Activated CD4-positive, alpha-beta T cell treated with anti-CD3 and anti-CD28 coated beads for 36 hours (primary cell): ENCODE results near the gene OPA3. TPM values are rescaled to one million over a fixed set of nuclear protein-coding genes. Genes with fewer than 3 reads are reported as not detected.
A peak's percentile ranks its signal among the peaks of the same experiment; 100 is the strongest.
"Not testable (repeated sequence)": the region's sequence is repeated elsewhere in the genome, so short reads cannot be mapped to it uniquely, and the experiment has no call there.

Source experiments
- ATAC-seq: fragments of 200-7000 bp; cut with Tn5 transposase; one replicate; pipeline ENCODE4 v1.10.0; 2021; ENCODE audit warnings: mild to moderate bottlenecking, moderate library complexity
- CTCF ChIA-PET: fragments of 350-600 bp; sonication (Branson Sonifier 250); formaldehyde crosslinking; loops from one replicate; lab custom pipeline; 2021; ENCODE audit warnings: antibody characterized with exemption; lab: Charles Lee
- POLR2A ChIA-PET: fragments of 350-600 bp; sonication (Branson Sonifier 250); formaldehyde crosslinking; loops from one replicate; lab custom pipeline; 2021; ENCODE audit warnings: antibody characterized with exemption, inconsistent platforms; lab: Charles Lee
- DNase-seq: peaks from one replicate; pipeline ENCODE4 v3.0.0-alpha.2; 2020
- H3K27ac Mint-ChIP-seq: one replicate; pipeline ENCODE4 v1.8.0; 2021; ENCODE audit warnings: mixed read lengths
- H3K27me3 Mint-ChIP-seq: one replicate; pipeline ENCODE4 v1.8.0; 2021; ENCODE audit warnings: mixed read lengths
- H3K36me3 Mint-ChIP-seq: one replicate; pipeline ENCODE4 v1.8.0; 2021; ENCODE audit warnings: low read depth, mixed read lengths
- H3K4me1 Mint-ChIP-seq: one replicate; pipeline ENCODE4 v1.8.0; 2021; ENCODE audit warnings: mixed read lengths
- H3K4me3 Mint-ChIP-seq: one replicate; pipeline ENCODE4 v1.8.0; 2021; ENCODE audit warnings: mild to moderate bottlenecking, moderate library complexity, mixed read lengths
- H3K9me3 Mint-ChIP-seq: one replicate; pipeline ENCODE4 v1.8.0; 2021; ENCODE audit warnings: low read depth, mixed read lengths
- intact Hi-C, 2 experiments: fragments of 100-400 bp; cut with DNase I in 1 of 2; cut with micrococcal nuclease in 1 of 2; formaldehyde crosslinking; loops; one replicate each; pipeline versions ENCODE4 v1.14.2 to v1.15.1; 2022 to 2024; cut with DNase I, micrococcal nuclease
- total RNA-seq, 2 experiments: library from RNA; stranded (reverse); gene quantifications; one replicate each; pipeline ENCODE4 v1.2.3, GENCODE V29; 2021

Gene OPA3
- total RNA-seq, 2 experiments from 2014 or later, result 13.8 to 14.4 TPM

DNA sequence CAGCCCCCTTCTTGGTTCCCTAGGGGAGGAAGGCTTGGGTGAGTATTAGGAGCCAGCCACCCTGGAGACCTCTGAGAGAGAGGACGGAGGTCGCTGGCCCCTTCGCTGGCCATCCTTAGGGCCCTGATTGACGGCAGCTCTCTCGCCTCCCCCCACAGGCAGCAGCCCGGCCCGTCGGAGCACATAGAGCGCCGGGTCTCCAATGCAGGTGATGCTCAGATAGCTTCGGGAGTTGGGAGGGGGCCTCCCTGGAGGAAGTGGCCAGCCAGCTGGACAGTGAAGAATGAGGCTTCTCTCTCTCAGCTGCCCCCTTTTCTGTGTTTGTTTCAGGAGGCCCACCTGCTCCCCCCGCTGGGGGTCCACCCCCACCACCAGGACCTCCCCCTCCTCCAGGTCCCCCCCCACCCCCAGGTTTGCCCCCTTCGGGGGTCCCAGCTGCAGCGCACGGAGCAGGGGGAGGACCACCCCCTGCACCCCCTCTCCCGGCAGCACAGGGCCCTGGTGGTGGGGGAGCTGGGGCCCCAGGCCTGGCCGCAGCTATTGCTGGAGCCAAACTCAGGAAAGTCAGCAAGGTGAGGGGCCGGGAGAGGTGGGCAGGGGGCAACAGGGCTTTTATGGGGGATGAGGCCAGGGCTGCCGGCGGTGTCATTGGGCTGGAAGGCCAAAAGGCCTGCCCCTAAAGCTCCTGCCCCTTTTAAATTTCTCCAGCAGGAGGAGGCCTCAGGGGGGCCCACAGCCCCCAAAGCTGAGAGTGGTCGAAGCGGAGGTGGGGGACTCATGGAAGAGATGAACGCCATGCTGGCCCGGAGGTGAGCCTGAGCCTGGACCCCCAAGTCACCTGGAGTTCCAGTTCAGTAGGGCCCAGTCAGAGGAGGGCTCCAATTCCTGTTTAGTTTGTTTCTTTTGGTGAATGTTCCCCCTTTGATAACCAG, 62.3 kb downstream of the OPA3 start:
- no peak overlapping the region for H3K4me3 Mint-ChIP-seq
- ATAC-seq (no peak), DNase-seq (no peak)
- H3K27ac Mint-ChIP-seq, result no peak overlapping the region
- peaks cover 9% of the 10 kb centered on the region for H3K4me1 Mint-ChIP-seq
- ChIA-PET CTCF (interaction anchor here (0.6 to 1.1 kb wide), 2 partner anchors 36 to 144 kb away, joined by 3 to 4 read pairs; no protein-coding TSS in a partner anchor), POLR2A (no interaction called here)
- intact Hi-C loops, result loop anchor here in 1 of 2 experiments (2.0 kb wide), 1 partner anchor 121 kb away; no protein-coding TSS in a partner anchor
- no peaks in the 10 kb centered on the region for H3K27me3 Mint-ChIP-seq
- H3K36me3 Mint-ChIP-seq, result peaks cover 49% of the 10 kb centered on the region
- H3K9me3 Mint-ChIP-seq, result no peaks in the 10 kb centered on the region

DNA sequence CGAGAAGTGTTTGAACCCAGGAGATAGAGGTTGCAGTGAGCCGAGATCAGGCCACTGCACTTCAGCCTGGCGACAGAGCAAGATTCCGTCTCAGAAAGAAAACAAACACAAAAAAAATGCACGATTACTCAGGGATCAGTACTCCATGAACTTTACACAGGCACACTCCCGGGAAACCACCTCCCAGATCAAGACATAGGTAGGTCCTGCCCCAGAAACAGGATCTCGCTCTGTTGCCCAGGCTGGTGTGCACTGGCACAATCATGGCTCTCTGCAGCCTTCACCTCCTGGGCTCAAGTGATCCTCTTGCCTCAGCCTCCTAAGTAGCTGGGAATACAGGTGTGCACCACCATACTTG, 66.2 kb downstream of the OPA3 start:
- H3K4me3 Mint-ChIP-seq, result no peak overlapping the region
- intact Hi-C loops, result no loop called here
- CTCF ChIA-PET, result interaction anchor here (0.8 kb wide), 1 partner anchor 40 kb away, joined by 3 read pairs; no protein-coding TSS in a partner anchor
- H3K27me3 Mint-ChIP-seq, result no peaks in the 10 kb centered on the region
- H3K27ac Mint-ChIP-seq, result no peak overlapping the region
- peaks cover 27% of the 10 kb centered on the region for H3K36me3 Mint-ChIP-seq
- no peak for DNase-seq
- peaks cover 32% of the 10 kb centered on the region for H3K4me1 Mint-ChIP-seq
- POLR2A ChIA-PET, result no interaction called here
- H3K9me3 Mint-ChIP-seq, result no peaks in the 10 kb centered on the region
- ATAC-seq, result no peak

DNA sequence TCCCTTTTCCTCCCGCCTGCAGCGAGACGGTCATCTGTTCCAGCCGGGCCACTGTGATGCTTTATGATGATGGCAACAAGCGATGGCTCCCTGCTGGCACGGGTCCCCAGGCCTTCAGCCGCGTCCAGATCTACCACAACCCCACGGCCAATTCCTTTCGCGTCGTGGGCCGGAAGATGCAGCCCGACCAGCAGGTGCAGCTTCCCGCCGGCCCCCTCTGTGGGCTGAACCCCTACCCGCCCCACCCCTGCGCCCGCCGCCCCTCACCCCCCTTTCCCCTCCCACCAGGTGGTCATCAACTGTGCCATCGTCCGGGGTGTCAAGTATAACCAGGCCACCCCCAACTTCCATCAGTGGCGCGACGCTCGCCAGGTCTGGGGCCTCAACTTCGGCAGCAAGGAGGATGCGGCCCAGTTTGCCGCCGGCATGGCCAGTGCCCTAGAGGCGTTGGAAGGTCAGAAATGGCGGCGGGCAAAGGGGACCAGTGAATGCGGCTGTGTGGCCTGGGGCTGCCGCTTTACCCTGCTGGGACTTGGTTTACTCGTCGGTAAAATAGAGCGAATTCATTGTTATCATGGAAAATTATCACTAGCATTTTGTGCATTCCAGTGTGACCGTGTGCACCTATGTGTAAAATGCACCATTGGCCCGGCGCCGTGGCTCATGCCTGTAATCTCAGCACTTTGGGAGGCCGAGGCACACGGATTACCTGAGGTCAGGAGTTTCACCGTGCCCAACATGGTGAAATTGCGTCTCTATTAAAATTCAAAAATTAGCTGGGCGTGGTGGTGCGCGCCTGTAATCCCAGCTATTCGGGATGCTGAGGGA, 66.7 kb downstream of the OPA3 start:
- peaks cover 35% of the 10 kb centered on the region for H3K4me1 Mint-ChIP-seq
- ChIA-PET CTCF (interaction anchor here (0.8 kb wide), 1 partner anchor 41 kb away, joined by 3 read pairs; no protein-coding TSS in a partner anchor), POLR2A (no interaction called here)
- no peaks in the 10 kb centered on the region for H3K9me3 Mint-ChIP-seq
- peaks cover 29% of the 10 kb centered on the region for H3K36me3 Mint-ChIP-seq
- no peaks in the 10 kb centered on the region for H3K27me3 Mint-ChIP-seq
- no peak for DNase-seq
- no peak for ATAC-seq
- no peak overlapping the region for H3K4me3 Mint-ChIP-seq
- peak overlapping the region; percentile 37 for H3K27ac Mint-ChIP-seq
- intact Hi-C loops, result no loop called here

DNA sequence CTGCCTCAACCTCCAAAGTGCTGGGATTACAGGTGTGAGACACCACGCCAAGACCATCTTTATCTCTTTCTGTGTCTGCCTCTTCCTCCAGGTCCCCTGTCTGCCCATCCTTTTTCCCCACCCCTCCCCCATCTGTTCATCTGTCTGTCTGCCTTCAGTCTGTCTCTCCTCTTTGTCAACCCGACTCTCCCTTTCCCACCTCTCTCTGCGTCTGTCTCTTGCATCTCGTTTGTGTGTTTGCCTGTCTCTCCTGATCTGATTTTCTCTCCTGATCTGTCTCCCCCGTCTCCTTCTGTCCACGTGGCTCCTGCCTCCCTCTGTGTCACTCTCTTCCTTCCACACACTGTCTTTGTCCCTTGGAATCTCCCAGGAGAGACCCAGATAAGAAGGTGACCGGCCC, 67.4 kb downstream of the OPA3 start:
- ATAC-seq (no peak), DNase-seq (no peak)
- CTCF ChIA-PET, result no interaction called here
- H3K9me3 Mint-ChIP-seq, result no peaks in the 10 kb centered on the region
- no peak overlapping the region for H3K4me3 Mint-ChIP-seq
- peak overlapping the region; percentile 9 for H3K27ac Mint-ChIP-seq
- intact Hi-C loops, result no loop called here
- H3K27me3 Mint-ChIP-seq, result no peaks in the 10 kb centered on the region
- POLR2A ChIA-PET, result no interaction called here
- H3K4me1 Mint-ChIP-seq, result peaks cover 37% of the 10 kb centered on the region
- peaks cover 31% of the 10 kb centered on the region for H3K36me3 Mint-ChIP-seq

DNA sequence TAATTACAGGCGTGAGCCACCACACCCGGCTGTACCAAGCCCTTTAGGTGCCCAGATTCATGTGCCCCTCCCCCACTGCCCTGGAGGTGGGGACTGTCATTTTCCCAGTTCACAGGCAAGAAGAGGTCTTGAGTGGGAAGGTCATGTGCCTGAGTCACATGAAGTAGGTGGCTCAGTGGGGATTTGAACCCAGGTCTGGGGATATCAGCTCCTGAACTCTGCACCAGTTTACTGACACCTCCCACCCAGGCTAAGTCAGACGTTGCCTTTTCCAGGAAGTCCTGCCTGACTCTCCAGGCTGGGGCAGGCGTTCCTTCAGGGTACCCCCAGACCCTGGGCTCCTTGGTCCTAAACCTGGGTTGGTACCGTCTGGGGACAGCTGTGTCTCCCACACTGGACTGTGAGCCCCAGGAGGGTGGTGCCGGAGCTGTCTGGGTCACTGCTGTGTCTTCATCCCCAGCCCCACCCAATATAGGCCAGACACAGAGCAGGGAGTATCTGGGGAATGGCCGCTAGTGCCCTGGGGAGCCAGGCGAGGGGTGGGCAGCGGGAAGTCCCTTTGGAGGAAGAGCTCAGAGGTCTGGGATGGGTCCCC, 68.7 kb downstream of the OPA3 start:
- Mint-ChIP-seq H3K27me3 (no peaks in the 10 kb centered on the region), H3K36me3 (peaks cover 30% of the 10 kb centered on the region), H3K9me3 (no peaks in the 10 kb centered on the region), H3K4me1 (peaks cover 48% of the 10 kb centered on the region), H3K27ac (peak overlapping the region; percentile 92), H3K4me3 (no peak overlapping the region)
- POLR2A ChIA-PET, result interaction anchor here (0.8 kb wide), 1 partner anchor 177 kb away, joined by 3 read pairs; the partner anchor contains the start of gene QPCTL
- CTCF ChIA-PET, result interaction anchor here (0.5 to 1.9 kb wide), 11 partner anchors 10 to 201 kb away, joined by 3 to 6 read pairs (median 4); no protein-coding TSS in a partner anchor
- no peak for ATAC-seq
- DNase-seq, result peak; percentile 39
- intact Hi-C loops, result no loop called here

DNA sequence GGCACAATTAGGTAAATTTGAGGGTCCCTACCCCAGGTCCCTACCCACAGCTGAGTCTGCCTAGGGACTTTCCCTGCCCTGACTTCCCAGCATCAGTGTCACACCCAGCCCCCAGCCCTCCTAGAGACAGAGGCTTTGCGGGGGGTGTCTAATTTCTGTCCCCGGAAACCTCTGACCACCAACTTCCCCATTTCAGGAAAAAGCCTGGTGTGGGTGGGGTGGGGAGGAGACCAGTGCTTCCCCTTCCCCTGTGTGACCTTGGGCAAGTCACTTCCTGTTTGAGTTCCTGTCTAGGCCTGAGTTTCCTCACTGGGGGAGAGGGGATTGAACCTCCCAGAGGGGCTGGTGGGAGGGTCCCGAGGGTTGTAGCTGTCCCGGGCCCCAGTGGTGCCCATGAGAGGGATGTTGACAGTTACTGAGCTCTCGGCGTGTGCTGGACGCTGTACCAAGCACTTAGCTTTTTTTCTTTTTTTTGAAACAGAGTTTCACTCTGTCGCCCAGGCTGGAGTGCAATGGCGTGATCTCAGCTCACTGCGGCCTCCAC, 69.4 kb downstream of the OPA3 start:
- Mint-ChIP-seq H3K27ac (peak overlapping the region; percentile 92), H3K27me3 (no peaks in the 10 kb centered on the region), H3K36me3 (peaks cover 29% of the 10 kb centered on the region), H3K4me3 (no peak overlapping the region), H3K4me1 (peaks cover 55% of the 10 kb centered on the region), H3K9me3 (no peaks in the 10 kb centered on the region)
- intact Hi-C loops, result no loop called here
- ATAC-seq (peak; percentile 60), DNase-seq (peak; percentile 43)
- ChIA-PET POLR2A (interaction anchor here (0.8 kb wide), 1 partner anchor 178 kb away, joined by 3 read pairs; the partner anchor contains the start of gene QPCTL), CTCF (interaction anchor here (0.6 to 1.9 kb wide), 11 partner anchors 10 to 171 kb away, joined by 3 to 6 read pairs (median 4); no protein-coding TSS in a partner anchor)

DNA sequence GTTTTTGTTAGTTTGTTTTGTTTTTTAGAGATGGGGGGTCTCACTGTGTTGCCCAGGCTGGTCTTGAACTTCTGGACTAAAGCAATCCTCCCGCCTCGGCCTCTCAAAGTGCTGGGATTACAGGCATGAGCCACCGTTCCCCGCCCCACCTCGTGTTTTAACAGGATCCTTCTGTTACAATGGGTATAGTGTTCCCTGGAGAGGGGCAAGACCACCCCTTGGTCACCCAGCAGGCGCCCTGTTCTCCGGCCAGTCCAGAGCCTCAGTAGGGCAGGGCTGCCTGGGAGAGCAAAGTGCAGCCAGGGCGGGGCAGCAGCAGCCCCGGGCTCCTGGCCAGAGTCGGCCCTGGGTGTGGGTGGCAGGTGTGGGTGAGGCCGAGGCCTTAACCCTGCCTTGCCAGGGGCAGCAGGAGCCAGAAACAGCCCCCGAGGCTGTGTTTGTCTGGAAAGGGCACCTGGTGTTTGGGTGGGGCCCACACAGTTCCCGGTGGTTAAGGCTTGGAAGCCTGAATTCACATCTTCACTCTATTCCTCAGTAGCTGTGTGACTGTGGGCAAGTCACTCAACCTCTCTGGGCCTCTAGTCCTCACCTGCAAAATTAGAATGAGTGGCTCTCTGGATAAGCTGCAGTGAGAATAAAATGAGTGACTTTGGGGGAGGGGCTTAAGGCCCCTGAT, 70.1 kb downstream of the OPA3 start:
- Mint-ChIP-seq H3K4me1 (peaks cover 62% of the 10 kb centered on the region), H3K27ac (peak overlapping the region; percentile 92), H3K36me3 (peaks cover 34% of the 10 kb centered on the region), H3K4me3 (peak overlapping the region; percentile 41), H3K27me3 (no peaks in the 10 kb centered on the region), H3K9me3 (no peaks in the 10 kb centered on the region)
- ChIA-PET POLR2A (no interaction called here), CTCF (interaction anchor here (0.6 to 1.9 kb wide), 7 partner anchors 9 to 82 kb away, joined by 3 to 6 read pairs (median 4); no protein-coding TSS in a partner anchor)
- ATAC-seq (peak; percentile 72), DNase-seq (no peak)
- intact Hi-C loops, result no loop called here

DNA sequence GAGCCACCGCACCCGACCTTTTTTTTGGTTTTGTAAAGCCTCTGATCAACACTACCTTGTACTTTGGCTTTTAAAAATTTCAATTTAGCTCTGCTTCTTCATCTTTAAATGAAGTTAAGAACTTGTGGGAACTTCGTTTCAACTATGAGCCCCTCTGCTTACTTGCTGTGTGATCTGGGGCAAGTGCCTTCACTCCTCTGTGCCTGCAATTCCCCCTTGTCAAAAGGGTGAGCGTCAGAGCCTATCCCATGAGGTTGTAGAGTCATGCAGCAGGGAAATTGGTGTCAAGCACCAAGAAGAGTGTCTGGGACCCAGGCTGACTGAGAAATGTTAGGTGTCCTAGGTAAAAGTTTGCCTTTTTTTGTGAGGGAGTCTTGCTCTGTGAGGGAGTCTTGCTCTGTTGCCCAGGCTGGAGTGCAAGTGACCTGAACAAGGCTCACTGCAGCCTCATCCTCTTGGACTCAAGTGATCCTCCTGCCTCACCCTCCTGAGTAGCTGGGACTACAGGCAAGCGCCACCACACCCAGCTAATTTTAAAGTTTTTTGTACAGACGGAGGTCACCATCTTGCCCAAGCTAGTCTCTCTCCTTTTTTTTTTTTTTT, 71.6 kb downstream of the OPA3 start:
- no peak overlapping the region for H3K4me3 Mint-ChIP-seq
- CTCF ChIA-PET, result interaction anchor here (0.9 to 1.1 kb wide), 2 partner anchors 13 to 45 kb away, joined by 3 read pairs; no protein-coding TSS in a partner anchor
- POLR2A ChIA-PET, result no interaction called here

DNA sequence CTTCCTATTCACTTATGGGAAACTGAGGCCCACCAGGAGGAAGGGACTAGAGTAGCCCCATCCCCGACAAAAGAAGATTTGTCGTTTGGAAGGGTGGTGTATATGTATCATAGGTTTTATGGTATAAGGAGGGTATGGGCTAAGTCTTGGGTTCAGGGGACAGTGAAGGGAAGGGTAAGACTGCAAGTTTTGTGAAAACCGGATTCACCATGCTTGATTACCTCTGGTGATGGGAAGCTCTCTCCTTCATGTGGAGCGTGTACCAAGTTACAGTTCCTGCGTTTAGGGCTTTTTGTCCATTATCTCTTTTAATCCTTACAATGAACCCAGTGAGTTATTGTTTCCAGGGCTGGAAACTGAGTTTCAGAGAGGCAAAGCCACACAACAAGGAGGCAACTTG, 73.5 kb downstream of the OPA3 start:
- DNase-seq (no peak), ATAC-seq (no peak)
- peaks cover 62% of the 10 kb centered on the region for H3K4me1 Mint-ChIP-seq
- peak overlapping the region; percentile 23 for H3K27ac Mint-ChIP-seq
- ChIA-PET POLR2A (interaction anchor here (0.7 kb wide), 1 partner anchor 131 kb away, joined by 4 read pairs; no protein-coding TSS in a partner anchor), CTCF (interaction anchor here (0.7 to 1.5 kb wide), 3 partner anchors 26 to 885 kb away, joined by 4 to 6 read pairs (median 5); no protein-coding TSS in a partner anchor)
- intact Hi-C loops, result no loop called here
- no peaks in the 10 kb centered on the region for H3K9me3 Mint-ChIP-seq
- H3K36me3 Mint-ChIP-seq, result peaks cover 24% of the 10 kb centered on the region
- peak overlapping the region; percentile 28 for H3K4me3 Mint-ChIP-seq
- H3K27me3 Mint-ChIP-seq, result no peaks in the 10 kb centered on the region

More for the DNA sequence above, 71.6 kb downstream of the OPA3 start:
- intact Hi-C loops, result no loop called here
- peaks cover 32% of the 10 kb centered on the region for H3K36me3 Mint-ChIP-seq
- DNase-seq (no peak), ATAC-seq (no peak)
- H3K27me3 Mint-ChIP-seq, result no peaks in the 10 kb centered on the region
- H3K4me1 Mint-ChIP-seq, result peaks cover 64% of the 10 kb centered on the region
- no peaks in the 10 kb centered on the region for H3K9me3 Mint-ChIP-seq
- H3K27ac Mint-ChIP-seq, result peak overlapping the region; percentile 69

DNA sequence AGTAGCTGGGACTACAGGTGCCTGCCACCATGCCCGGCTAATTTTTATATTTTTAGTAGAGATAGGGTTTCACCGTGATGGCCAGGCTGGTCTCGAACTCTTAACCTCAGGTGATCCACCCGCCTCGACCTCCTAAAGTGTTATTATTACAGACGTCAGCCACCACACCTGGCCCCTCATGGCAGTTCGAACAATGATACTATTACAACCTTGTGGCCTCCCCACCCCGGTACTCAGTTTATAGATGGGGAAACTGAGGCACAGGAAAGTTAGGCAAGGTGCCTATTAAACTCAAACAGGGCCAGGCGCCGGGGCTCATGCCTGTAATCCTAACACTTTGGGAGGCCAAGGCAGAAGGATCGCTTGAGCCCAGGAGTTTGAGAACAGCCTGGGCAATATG, 74.2 kb downstream of the OPA3 start:
- peaks cover 20% of the 10 kb centered on the region for H3K36me3 Mint-ChIP-seq
- intact Hi-C loops, DNase-seq, ATAC-seq, H3K27me3 Mint-ChIP-seq, POLR2A ChIA-PET, H3K9me3 Mint-ChIP-seq, H3K27ac Mint-ChIP-seq: not testable (repeated sequence)
- peak overlapping the region; percentile 85 for H3K4me3 Mint-ChIP-seq
- CTCF ChIA-PET, result interaction anchor here (0.6 to 1.5 kb wide), 6 partner anchors 16 to 886 kb away, joined by 3 to 6 read pairs (median 4); no protein-coding TSS in a partner anchor
- H3K4me1 Mint-ChIP-seq, result peaks cover 62% of the 10 kb centered on the region
